HepG2 (cell line): ENCODE results near the gene TTLL1. TPM values are rescaled to one million over a fixed set of nuclear protein-coding genes. Genes with fewer than 3 reads are reported as not detected.

ENCODE experiments used
- ATAC-seq: fragments of 200-7000 bp; cut with Tn5 transposase; 3 replicates; pipeline ENCODE4 v1.9.1; 2020; ENCODE audit warnings: mild to moderate bottlenecking, moderate library complexity
- BruUV-seq: library from RNA; stranded (reverse); fragments of 400-500 nt; replicated peaks from 2 replicates; lab custom pipeline; 2021; lab: Mats Ljungman, UMichigan
- CTCF ChIA-PET: fragments of 300-600 bp; formaldehyde crosslinking; extraction: SDS; loops from one replicate; lab custom pipeline; 2021; ENCODE audit warnings: low total read pairs, inconsistent platforms, low intra/inter-chr PET ratio; lab: Yijun Ruan, JAX
- POLR2A ChIA-PET: fragments of 350-600 bp; sonication (Branson Sonifier 250); formaldehyde crosslinking; loops from one replicate; lab custom pipeline; 2020; ENCODE audit warnings: antibody characterized with exemption, inconsistent platforms; lab: Yijun Ruan, JAX
- DNase-seq: peaks from one replicate; pipeline ENCODE4 v3.0.0-alpha.2; 2015; ENCODE audit warnings: low spot score
- FAIRE-seq: peaks from 3 replicates; lab custom pipeline; 2011; peaks lifted over from hg19 to GRCh38; lab: Jason Lieb, UNC
- H2AFZ ChIP-seq: one replicate; pipeline ENCODE4 v1.6.1; 2011; ENCODE audit warnings: low read length, inconsistent platforms
- H3K27ac ChIP-seq: fragments of 300-600 bp; 3 replicates; pipeline ENCODE4 v1.8.0; 2011; ENCODE audit warnings: mixed run types, mild to moderate bottlenecking, mixed read lengths, low read length, inconsistent platforms; ENCODE audit not compliant: insufficient read depth; ENCODE audit errors: extremely low read length
- H3K27me3 ChIP-seq, 2 experiments: fragments of 200-600 bp in 1 of 2; 2 replicates in 1 of 2; 3 replicates in 1 of 2; pipeline versions ENCODE4 v1.6.0 to v1.8.0; 2011; ENCODE audit warnings: low read length in 2 of 2, mild to moderate bottlenecking in 2 of 2, moderate library complexity in 2 of 2, inconsistent platforms in 1 of 2; ENCODE audit not compliant: insufficient read depth in 2 of 2, control insufficient read depth in 1 of 2
- H3K36me3 ChIP-seq, 2 experiments: fragments of 200-600 bp in 1 of 2; replicated peaks in 1 of 2; 2 replicates in 1 of 2; 3 replicates in 1 of 2; pipeline versions ENCODE4 v1.5.1 to v1.8.0; 2011; ENCODE audit warnings: low read length in 2 of 2, inconsistent platforms in 1 of 2; ENCODE audit not compliant: insufficient read depth in 2 of 2, control insufficient read depth in 1 of 2
- H3K4me1 ChIP-seq: 2 replicates; pipeline ENCODE4 v1.5.1; 2012; ENCODE audit warnings: low read length, inconsistent platforms; ENCODE audit not compliant: insufficient read depth
- H3K4me2 ChIP-seq: 2 replicates; pipeline ENCODE4 v1.6.0; 2011; ENCODE audit warnings: low read depth, low read length, inconsistent platforms
- H3K4me3 ChIP-seq, 3 experiments: fragments of 200-600 bp in 1 of 3; sonication (generic), shearing (Covaris generic) in 1 of 3; replicated peaks in 1 of 3; 2 replicates each; pipeline ENCODE4 v1.5.1; 2011 to 2016; ENCODE audit warnings: low read length in 3 of 3, inconsistent platforms in 2 of 3, low read depth in 2 of 3, mild to moderate bottlenecking in 2 of 3, control low read depth in 1 of 3, mixed read lengths in 1 of 3; ENCODE audit not compliant: insufficient read depth in 1 of 3
- H3K79me2 ChIP-seq: one replicate; pipeline ENCODE4 v1.6.1; 2011; ENCODE audit warnings: low read length, inconsistent platforms; ENCODE audit not compliant: insufficient read depth
- H3K9ac ChIP-seq: 2 replicates; pipeline ENCODE4 v1.6.0; 2011; ENCODE audit warnings: mild to moderate bottlenecking, low read depth, low read length, inconsistent platforms; ENCODE audit not compliant: insufficient read depth
- H3K9me3 ChIP-seq: 2 replicates; pipeline ENCODE4 v1.5.1; 2012; ENCODE audit warnings: mild to moderate bottlenecking, low read length
- H4K20me1 ChIP-seq: 2 replicates; pipeline ENCODE4 v1.6.0; 2011; ENCODE audit warnings: inconsistent platforms, mild to moderate bottlenecking, low read length, moderate library complexity; ENCODE audit not compliant: insufficient read depth
- ARID2 ChIP-seq: sonication (generic); formaldehyde crosslinking; IDR thresholded peaks from 2 replicates; pipeline ENCODE4 v1.8.1; 2022; ENCODE audit warnings: mild to moderate bottlenecking, missing genetic modification reagents, borderline replicate concordance
- DNMT1 ChIP-seq: sonication (generic); formaldehyde crosslinking; IDR thresholded peaks from 2 replicates; pipeline ENCODE4 v1.5.1; 2020; ENCODE audit warnings: mild to moderate bottlenecking, missing genetic modification reagents
- KLF15 ChIP-seq: sonication (generic); formaldehyde crosslinking; IDR thresholded peaks from 2 replicates; pipeline ENCODE4 v1.8.1; 2023; ENCODE audit warnings: borderline replicate concordance, mild to moderate bottlenecking, inconsistent platforms, missing genetic modification reagents, mixed read lengths
- PHF8 ChIP-seq: sonication (generic); formaldehyde crosslinking; IDR thresholded peaks from 2 replicates; pipeline ENCODE4 v1.5.0; 2020; ENCODE audit warnings: missing genetic modification reagents
- POLR2A ChIP-seq, 2 experiments: IDR thresholded peaks; 2 replicates each; pipeline ENCODE4 v1.6.1; 2011; ENCODE audit warnings: low read depth in 2 of 2, low read length in 2 of 2, mild to moderate bottlenecking in 1 of 2, moderate library complexity in 1 of 2; ENCODE audit not compliant: insufficient read depth in 1 of 2
- RXRB ChIP-seq: IDR thresholded peaks from 2 replicates; pipeline ENCODE4 v1.6.1; 2016; ENCODE audit warnings: borderline replicate concordance, missing genetic modification reagents, missing compliant biosample characterization
- SNAI1 ChIP-seq: sonication (generic); formaldehyde crosslinking; IDR thresholded peaks from 2 replicates; pipeline ENCODE4 v1.5.0; 2020; ENCODE audit warnings: mild to moderate bottlenecking, missing genetic modification reagents, borderline replicate concordance
- TBX3 ChIP-seq: fragments of 450-650 bp; IDR thresholded peaks from 2 replicates; pipeline ENCODE4 v1.6.1; 2017; ENCODE audit warnings: antibody characterized with exemption, mild to moderate bottlenecking, inconsistent platforms, borderline replicate concordance
- ZMAT3 ChIP-seq: sonication (generic); formaldehyde crosslinking; conservative IDR thresholded peaks from 2 replicates; pipeline ENCODE4 v1.7.0; 2021; ENCODE audit warnings: missing genetic modification reagents
- ZNF562 ChIP-seq: sonication (generic); formaldehyde crosslinking; IDR thresholded peaks from 2 replicates; pipeline ENCODE4 v1.8.0; 2022; ENCODE audit warnings: missing genetic modification reagents, borderline replicate concordance
- ZNF563 ChIP-seq: sonication (generic); formaldehyde crosslinking; IDR thresholded peaks from 2 replicates; pipeline ENCODE4 v1.8.0; 2022; ENCODE audit warnings: mild to moderate bottlenecking, moderate library complexity, missing genetic modification reagents
- ZNF577 ChIP-seq: sonication (generic); formaldehyde crosslinking; IDR thresholded peaks from 2 replicates; pipeline ENCODE4 v1.4.0; 2020; ENCODE audit warnings: mild to moderate bottlenecking, low read depth, missing genetic modification reagents, borderline replicate concordance
- ZNF605 ChIP-seq: sonication (generic); formaldehyde crosslinking; IDR thresholded peaks from 2 replicates; pipeline ENCODE4 v1.8.0; 2022; ENCODE audit warnings: mild to moderate bottlenecking, missing genetic modification reagents
- ZNF703 ChIP-seq: sonication (generic); formaldehyde crosslinking; IDR thresholded peaks from 2 replicates; pipeline ENCODE4 v1.5.1; 2020; ENCODE audit warnings: missing genetic modification reagents, mild to moderate bottlenecking, moderate library complexity, borderline replicate concordance
- ZNF710 ChIP-seq: sonication (generic); formaldehyde crosslinking; IDR thresholded peaks from 2 replicates; pipeline ENCODE4 v1.5.0; 2020; ENCODE audit warnings: mild to moderate bottlenecking, missing genetic modification reagents, borderline replicate concordance
- ZSCAN20 ChIP-seq: sonication (generic); formaldehyde crosslinking; IDR thresholded peaks from 2 replicates; pipeline ENCODE4 v1.4.0; 2020; ENCODE audit warnings: missing genetic modification reagents, mild to moderate bottlenecking, borderline replicate concordance
- WGBS: methylation state at CpG from one replicate; pipeline ENCODE4 v1.1.6; 2017; ENCODE audit warnings: low lambda C conversion rate; 5-methylcytosine and 5-hydroxymethylcytosine counted together
- in situ Hi-C: cut with HindIII; loops from 2 replicates; pipeline ENCODE4 v1.10.0; 2017; ENCODE audit warnings: low pct_unique_long_range_greater_than_20kb; ENCODE audit not compliant: extremely low pct_ligation_motif_present
- intact Hi-C: fragments of 100-400 bp; cut with micrococcal nuclease; formaldehyde crosslinking; loops from one replicate; pipeline ENCODE4 v1.10.0; 2022; ENCODE audit not compliant: unreplicated experiment
- polyA plus RNA-seq, 8 experiments: library from polyadenylated mRNA; depleted of rRNA in 3 of 8; stranded (reverse) in 7 of 8; unstranded in 1 of 8; fragments of >200 nt; fragmentation: Illumina TruSeq in 4 of 8; extraction: Trizol in 4 of 8; gene quantifications; 2 replicates each; pipeline versions ENCODE4 v1.2.1 to v1.2.3, GENCODE V29; 2011 to 2016; ENCODE audit warnings: low read depth in 4 of 8, missing spikeins in 1 of 8, mixed read lengths in 1 of 8; ENCODE audit not compliant: insufficient read depth in 1 of 8
- total RNA-seq, 5 experiments: library from RNA; depleted of rRNA; stranded (reverse); fragments of >200 nt; fragmentation: Illumina TruSeq; extraction: Trizol; gene quantifications; 2 replicates each; pipeline ENCODE4 v1.2.3, GENCODE V29; 2016; ENCODE audit warnings: low read depth in 1 of 5
- TF ChIP-seq, protein P1 (sequence below): sonication (generic); formaldehyde crosslinking; IDR thresholded peaks from 2 replicates; pipeline ENCODE4 v1.4.0; 2020; ENCODE audit warnings: mild to moderate bottlenecking, missing genetic modification reagents
- TF ChIP-seq, protein P2 (sequence below): sonication (generic); formaldehyde crosslinking; IDR thresholded peaks from 2 replicates; pipeline ENCODE4 v1.5.0; 2020; ENCODE audit warnings: missing genetic modification reagents
- TF ChIP-seq, protein P3 (sequence below): IDR thresholded peaks from 2 replicates; pipeline ENCODE4 v1.6.1; 2016; ENCODE audit warnings: missing compliant biosample characterization, missing genetic modification reagents, borderline replicate concordance

TTLL1 gene
- total and polyA plus RNA-seq, 2 of the 13 experiments (the other 11 are each of a cell fraction or from before 2014, with no cell fraction given), result 1.6 to 5.3 TPM

DNA sequence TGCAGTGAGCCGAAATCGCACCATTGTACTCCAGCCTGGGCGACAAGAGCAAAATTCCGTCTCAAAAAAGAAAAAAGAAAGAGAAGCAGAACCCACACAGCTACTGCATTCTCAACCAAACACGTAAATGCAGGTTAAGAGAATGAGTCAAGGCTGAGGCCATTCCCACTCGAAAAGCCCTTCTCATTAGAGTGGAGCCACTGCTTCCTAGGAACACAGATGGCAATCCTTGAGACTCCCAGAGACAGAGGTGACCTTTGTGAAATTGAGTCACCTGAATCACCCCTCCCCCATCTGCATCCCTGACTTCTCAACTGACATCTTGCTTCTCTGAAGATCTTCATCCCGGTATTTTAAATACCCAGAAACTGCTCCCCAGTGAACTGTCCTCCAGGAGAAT lies 82.4 kb downstream of the TTLL1 start:
- in situ Hi-C loops (no loop called here), intact Hi-C loops (no loop called here)
- Histone ChIP-seq H3K36me3 (no peaks in the 10 kb centered on the region; a peak in 1 of 5 replicates), H3K79me2 (peaks cover 95% of the 10 kb centered on the region), H3K4me2 (no peak overlapping the region), H2AFZ (no peak overlapping the region), H3K27ac (no peak overlapping the region), H3K9ac (no peak overlapping the region), H3K27me3 (no peaks in the 10 kb centered on the region), H4K20me1 (peaks cover 51% of the 10 kb centered on the region), H3K4me1 (peaks cover 97% of the 10 kb centered on the region), H3K9me3 (no peaks in the 10 kb centered on the region), H3K4me3 (no peak overlapping the region)
- DNase-seq (no peak), ATAC-seq (no peak), FAIRE-seq (no peak)
- ChIA-PET CTCF (no interaction called here), POLR2A (interaction anchor here (1.8 to 7.3 kb wide), 2 partner anchors 14 to 67 kb away, joined by 4 to 101 read pairs; no protein-coding TSS in a partner anchor)
- WGBS, result 93% methylated on average over 7 of the region's 7 CpGs
- BruUV-seq, result no TSS peak
- TF ChIP-seq DNMT1 (no peak), SNAI1 (no peak), ZNF710 (CRISPR knock-in tag) (no peak), ZSCAN20 (CRISPR knock-in tag) (no peak), POLR2A (IDR thresholded peaks at IDR 0.05; ENCODE audit: insufficient read depth in 1 of 2, low read depth in 2 of 2, low read length in 2 of 2) (no peak), ZNF605 (CRISPR knock-in tag) (no peak), RXRB (CRISPR knock-in tag) (no peak), PHF8 (CRISPR knock-in tag) (no peak), TBX3 (no peak), ZNF703 (CRISPR knock-in tag) (no peak), ZNF577 (CRISPR knock-in tag) (no peak), ARID2 (CRISPR knock-in tag) (no peak), ZMAT3 (CRISPR knock-in tag) (no peak), ZNF563 (CRISPR knock-in tag) (no peak), ZNF562 (CRISPR knock-in tag) (no peak), KLF15 (no peak)
- TF ChIP-seq, protein P1, sequence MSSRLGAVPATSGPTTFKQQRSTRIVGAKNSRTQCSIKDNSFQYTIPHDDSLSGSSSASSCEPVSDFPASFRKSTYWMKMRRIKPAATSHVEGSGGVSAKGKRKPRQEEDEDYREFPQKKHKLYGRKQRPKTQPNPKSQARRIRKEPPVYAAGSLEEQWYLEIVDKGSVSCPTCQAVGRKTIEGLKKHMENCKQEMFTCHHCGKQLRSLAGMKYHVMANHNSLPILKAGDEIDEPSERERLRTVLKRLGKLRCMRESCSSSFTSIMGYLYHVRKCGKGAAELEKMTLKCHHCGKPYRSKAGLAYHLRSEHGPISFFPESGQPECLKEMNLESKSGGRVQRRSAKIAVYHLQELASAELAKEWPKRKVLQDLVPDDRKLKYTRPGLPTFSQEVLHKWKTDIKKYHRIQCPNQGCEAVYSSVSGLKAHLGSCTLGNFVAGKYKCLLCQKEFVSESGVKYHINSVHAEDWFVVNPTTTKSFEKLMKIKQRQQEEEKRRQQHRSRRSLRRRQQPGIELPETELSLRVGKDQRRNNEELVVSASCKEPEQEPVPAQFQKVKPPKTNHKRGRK (CRISPR knock-in tag), result no peak
- TF ChIP-seq, protein P2, sequence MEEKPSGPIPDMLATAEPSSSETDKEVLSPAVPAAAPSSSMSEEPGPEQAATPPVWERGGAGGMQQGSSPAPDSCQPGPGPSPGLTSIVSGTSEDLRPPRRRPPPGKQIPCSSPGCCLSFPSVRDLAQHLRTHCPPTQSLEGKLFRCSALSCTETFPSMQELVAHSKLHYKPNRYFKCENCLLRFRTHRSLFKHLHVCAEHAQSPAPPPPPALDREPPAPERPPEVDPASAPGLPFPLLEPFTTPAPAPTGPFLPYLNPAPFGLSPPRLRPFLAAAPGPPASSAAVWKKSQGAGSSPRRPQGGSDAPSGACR (CRISPR knock-in tag), result no peak
- TF ChIP-seq, protein P3, sequence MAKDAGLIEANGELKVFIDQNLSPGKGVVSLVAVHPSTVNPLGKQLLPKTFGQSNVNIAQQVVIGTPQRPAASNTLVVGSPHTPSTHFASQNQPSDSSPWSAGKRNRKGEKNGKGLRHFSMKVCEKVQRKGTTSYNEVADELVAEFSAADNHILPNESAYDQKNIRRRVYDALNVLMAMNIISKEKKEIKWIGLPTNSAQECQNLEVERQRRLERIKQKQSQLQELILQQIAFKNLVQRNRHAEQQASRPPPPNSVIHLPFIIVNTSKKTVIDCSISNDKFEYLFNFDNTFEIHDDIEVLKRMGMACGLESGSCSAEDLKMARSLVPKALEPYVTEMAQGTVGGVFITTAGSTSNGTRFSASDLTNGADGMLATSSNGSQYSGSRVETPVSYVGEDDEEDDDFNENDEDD (CRISPR knock-in tag), result no peak
